K562 (cell line): ENCODE data around the gene ANO6. TPM values are rescaled to one million over a fixed set of nuclear protein-coding genes. Genes with fewer than 3 reads are reported as not detected.

ENCODE experiments used
- ATAC-seq: fragments of 200-7000 bp; cut with Tn5 transposase; 3 replicates; pipeline ENCODE4 v1.9.1; 2020; ENCODE audit warnings: moderate library complexity
- Bru-seq: library from RNA; stranded (reverse); fragments of 400-500 nt; gene quantifications from one replicate; lab custom pipeline; 2021; lab: Mats Ljungman, UMichigan
- BruChase-seq, 2 experiments: library from RNA; stranded (reverse); fragments of 400-500 nt; gene quantifications; one replicate each; lab custom pipeline; 2021; lab: Mats Ljungman, UMichigan
- BruUV-seq: library from RNA; stranded (reverse); fragments of 400-500 nt; replicated peaks from 2 replicates; lab custom pipeline; 2021; lab: Mats Ljungman, UMichigan
- CTCF ChIA-PET: fragments of 300-600 bp; formaldehyde crosslinking; extraction: SDS; loops from one replicate; lab custom pipeline; 2021; ENCODE audit warnings: low intra/inter-chr PET ratio; lab: Yijun Ruan, JAX
- POLR2A ChIA-PET: fragments of 300-600, 350-650 bp; sonication (Branson Sonifier 250); formaldehyde crosslinking; extraction: SDS; loops from one replicate; lab custom pipeline; 2021; ENCODE audit warnings: antibody characterized with exemption, inconsistent platforms; lab: Yijun Ruan, JAX
- DNase-seq, 4 experiments: peaks; one replicate each; pipeline versions ENCODE4 v3.0.0 to v3.0.0-alpha.2; 2011 to 2018; ENCODE audit warnings: low spot score in 3 of 4, mixed read lengths in 3 of 4; ENCODE audit errors: extremely low read depth in 1 of 4
- FAIRE-seq: peaks from 2 replicates; lab custom pipeline; 2011; peaks lifted over from hg19 to GRCh38; lab: Jason Lieb, UNC
- H2AFZ ChIP-seq: 2 replicates; pipeline ENCODE4 v1.6.0; 2011; ENCODE audit warnings: low read depth, low read length, control low read depth, inconsistent platforms
- H3K27ac ChIP-seq: fragments of 200-600 bp; 3 replicates; pipeline ENCODE4 v1.8.0; 2011; ENCODE audit warnings: low read depth, mild to moderate bottlenecking, control low read depth, inconsistent platforms, low read length, moderate library complexity, mixed read lengths; ENCODE audit errors: extremely low read depth
- H3K27me3 ChIP-seq, 2 experiments: fragments of 300-600 bp in 1 of 2; 2 replicates in 1 of 2; 3 replicates in 1 of 2; pipeline versions ENCODE4 v1.6.0 to v1.8.0; 2011; ENCODE audit warnings: inconsistent platforms in 2 of 2, low read length in 2 of 2, mild to moderate bottlenecking in 1 of 2, mixed read lengths in 1 of 2, moderate library complexity in 1 of 2; ENCODE audit not compliant: control insufficient read depth in 2 of 2, insufficient read depth in 2 of 2
- H3K36me3 ChIP-seq: fragments of 300-600 bp; 3 replicates; pipeline ENCODE4 v1.8.0; 2011; ENCODE audit warnings: mild to moderate bottlenecking, low read length, inconsistent platforms; ENCODE audit not compliant: control insufficient read depth, insufficient read depth
- H3K4me1 ChIP-seq, 2 experiments: fragments of 200-600 bp in 1 of 2; replicated peaks in 1 of 2; 2 replicates in 1 of 2; 3 replicates in 1 of 2; pipeline versions ENCODE4 v1.5.1 to v1.8.0; 2011; ENCODE audit warnings: inconsistent platforms in 2 of 2, low read length in 2 of 2, mild to moderate bottlenecking in 1 of 2, mixed read lengths in 1 of 2, moderate library complexity in 1 of 2; ENCODE audit not compliant: control insufficient read depth in 2 of 2, insufficient read depth in 2 of 2
- H3K4me2 ChIP-seq: 2 replicates; pipeline ENCODE4 v1.6.1; 2011; ENCODE audit warnings: low read length, control low read depth, inconsistent platforms, mixed read lengths; ENCODE audit not compliant: insufficient read depth
- H3K4me3 ChIP-seq: fragments of 200-600 bp; sonication (generic), shearing (Covaris generic); 2 replicates; pipeline ENCODE4 v1.5.1; 2016; ENCODE audit warnings: control low read depth, inconsistent platforms
- H3K79me2 ChIP-seq: fragments of 200-600 bp; 3 replicates; pipeline ENCODE4 v1.8.0; 2011; ENCODE audit warnings: low read length, inconsistent platforms; ENCODE audit not compliant: control insufficient read depth, insufficient read depth
- H3K9ac ChIP-seq, 2 experiments: 2 replicates each; pipeline versions ENCODE4 v1.6.0 to v1.6.1; 2011; ENCODE audit warnings: low read depth in 2 of 2, low read length in 2 of 2, control low read depth in 1 of 2, inconsistent platforms in 1 of 2, mild to moderate bottlenecking in 1 of 2, mixed read lengths in 1 of 2; ENCODE audit not compliant: insufficient read depth in 1 of 2
- H3K9me1 ChIP-seq: one replicate; pipeline ENCODE4 v1.6.0; 2011; ENCODE audit warnings: inconsistent platforms, mild to moderate bottlenecking, low read length, moderate library complexity; ENCODE audit not compliant: control insufficient read depth, insufficient read depth
- H3K9me3 ChIP-seq: replicated peaks from 2 replicates; pipeline ENCODE4 v1.5.1; 2011; ENCODE audit warnings: low read depth, low read length, inconsistent platforms; ENCODE audit not compliant: control insufficient read depth, insufficient read depth
- H4K20me1 ChIP-seq: replicated peaks from 2 replicates; pipeline ENCODE4 v1.6.1; 2011; ENCODE audit warnings: low read length, inconsistent platforms, mixed read lengths; ENCODE audit not compliant: control insufficient read depth, insufficient read depth
- CSDE1 ChIP-seq, 2 experiments: fragments of 450-650 bp; IDR thresholded peaks; 2 replicates each; pipeline ENCODE4 v1.6.1; 2016; ENCODE audit warnings: mild to moderate bottlenecking in 1 of 2
- EP300 ChIP-seq: IDR thresholded peaks from 2 replicates; pipeline ENCODE4 v1.6.1; 2012; ENCODE audit warnings: low read length, improper control_type of control experiment
- EP400 ChIP-seq: fragments of 450-650 bp; IDR thresholded peaks from 2 replicates; pipeline ENCODE4 v1.6.1; 2017; ENCODE audit warnings: antibody characterized with exemption, mild to moderate bottlenecking, moderate library complexity
- ETV1 ChIP-seq: fragments of 450-650 bp; conservative IDR thresholded peaks from 2 replicates; pipeline ENCODE4 v1.6.1; 2016; ENCODE audit warnings: missing genetic modification characterization, control low read depth, low read depth, missing compliant biosample characterization
- FOXJ3 ChIP-seq: sonication (generic); formaldehyde crosslinking; IDR thresholded peaks from 2 replicates; pipeline ENCODE4 v1.4.0; 2020; ENCODE audit warnings: mild to moderate bottlenecking, missing genetic modification reagents
- GABPB1 ChIP-seq: sonication (generic); formaldehyde crosslinking; IDR thresholded peaks from 2 replicates; pipeline ENCODE4 v1.8.0; 2022; ENCODE audit warnings: mild to moderate bottlenecking, missing genetic modification reagents
- HDAC8 ChIP-seq: fragments of 450-650 bp; IDR thresholded peaks from 2 replicates; pipeline ENCODE4 v1.6.1; 2016; ENCODE audit warnings: mild to moderate bottlenecking, missing genetic modification characterization, moderate library complexity, missing compliant biosample characterization
- ILF3 ChIP-seq: fragments of 450-650 bp; IDR thresholded peaks from 2 replicates; pipeline ENCODE4 v1.6.1; 2018; ENCODE audit warnings: antibody characterized with exemption, mild to moderate bottlenecking, moderate library complexity, borderline replicate concordance
- ILK ChIP-seq: fragments of 450-650 bp; IDR thresholded peaks from 2 replicates; pipeline ENCODE4 v1.6.1; 2016; ENCODE audit warnings: missing genetic modification characterization, low read depth, mild to moderate bottlenecking, missing compliant biosample characterization, moderate library complexity, borderline replicate concordance
- NRF1 ChIP-seq, 2 experiments: fragments of 450-650 bp; IDR thresholded peaks in 1 of 2; conservative IDR thresholded peaks in 1 of 2; 2 replicates each; pipeline ENCODE4 v1.6.1; 2014; ENCODE audit warnings: mild to moderate bottlenecking in 2 of 2
- POLR2H ChIP-seq: IDR thresholded peaks from 2 replicates; pipeline ENCODE4 v1.6.1; 2016; ENCODE audit warnings: missing genetic modification characterization, low read depth, mild to moderate bottlenecking, control low read depth, missing compliant biosample characterization, moderate library complexity
- SNIP1 ChIP-seq: fragments of 450-650 bp; IDR thresholded peaks from 2 replicates; pipeline ENCODE4 v1.7.1; 2017; ENCODE audit warnings: low read depth, mild to moderate bottlenecking
- SP2 ChIP-seq: IDR thresholded peaks from 2 replicates; pipeline ENCODE4 v1.6.1; 2011; ENCODE audit warnings: mild to moderate bottlenecking, low read depth, low read length, moderate library complexity; ENCODE audit not compliant: poor library complexity, severe bottlenecking; ENCODE audit errors: extremely low read depth
- ZFP36 ChIP-seq: fragments of 150-350 bp; IDR thresholded peaks from 2 replicates; pipeline ENCODE4 v1.6.1; 2018; ENCODE audit warnings: low read length, low read depth; ENCODE audit not compliant: partially characterized antibody
- ZNF12 ChIP-seq: sonication (generic); formaldehyde crosslinking; IDR thresholded peaks from 2 replicates; pipeline ENCODE4 v1.4.0; 2020; ENCODE audit warnings: mild to moderate bottlenecking, missing genetic modification reagents
- ZNF184 ChIP-seq: sonication (generic); formaldehyde crosslinking; IDR thresholded peaks from 2 replicates; pipeline ENCODE4 v1.5.0; 2020; ENCODE audit warnings: missing genetic modification reagents
- ZNF696 ChIP-seq: fragments of 250-450 bp; sonication (Bioruptor Pico); conservative IDR thresholded peaks from 2 replicates; pipeline ENCODE4 v1.4.0; 2020; ENCODE audit warnings: mild to moderate bottlenecking, moderate library complexity
- ZNF780A ChIP-seq: fragments of 250-450 bp; sonication (Bioruptor Pico); IDR thresholded peaks from 2 replicates; pipeline ENCODE4 v1.5.0; 2021; ENCODE audit warnings: mild to moderate bottlenecking
- WGBS: fragments of 100-300 bp; shearing (Covaris generic); methylation state at CpG from one replicate; pipeline ENCODE4 v1.1.6; 2016; ENCODE audit warnings: low coverage, mixed read lengths; ENCODE audit not compliant: insufficient coverage; ENCODE audit errors: missing lambda C conversion rate; 5-methylcytosine and 5-hydroxymethylcytosine counted together
- in situ Hi-C: fragments of 300-500 bp; cut with MboI; formaldehyde crosslinking; loops from 4 replicates; pipeline ENCODE4 v1.15.0; 2018; ENCODE audit warnings: inconsistent platforms, mixed read lengths
- intact Hi-C: fragments of 100-400 bp; cut with micrococcal nuclease; formaldehyde crosslinking; loops from 2 replicates; pipeline ENCODE4 v1.14.2; 2022
- long read RNA-seq, 3 experiments: library from polyadenylated mRNA in 2 of 3; library from RNA in 1 of 3; unstranded in 2 of 3; stranded (forward) in 1 of 3; transcript quantifications; one replicate each; pipeline ENCODE4 v2.0.0, GENCODE V29; 2019 to 2022
- polyA minus RNA-seq, 3 experiments: library from RNA; depleted of rRNA, polyadenylated mRNA; stranded (reverse); fragments of >200 nt; gene quantifications; 2 replicates each; pipeline ENCODE4 v1.2.3, GENCODE V29; 2011
- polyA plus RNA-seq, 8 experiments: library from polyadenylated mRNA; depleted of rRNA in 4 of 8; stranded (reverse) in 5 of 8; unstranded in 3 of 8; fragments of >200 nt; fragmentation: Nextera tagmentation in 2 of 8; fragmentation: Illumina TruSeq in 1 of 8; extraction: Ambion mirVana in 2 of 8; extraction: Trizol in 1 of 8; gene quantifications; 2 replicates each; pipeline versions ENCODE4 v1.2.1 to v1.2.3, GENCODE V29; 2011 to 2014; ENCODE audit warnings: inconsistent platforms in 1 of 8, missing spikeins in 1 of 8
- total RNA-seq, 7 experiments: library from RNA; depleted of rRNA in 6 of 7; stranded (reverse); fragments of >200 nt in 6 of 7; fragmentation: Illumina TruSeq in 2 of 7; extraction: Trizol in 2 of 7; gene quantifications; 2 replicates each; pipeline versions ENCODE4 v1.2.1 to v1.2.3, GENCODE V29; 2011 to 2021; ENCODE audit warnings: low replicate concordance in 1 of 7

ANO6 gene
- total RNA-seq (2011; cell fraction: chromatin; rRNA removed; ENCODE audit: low replicate concordance): 21.5 and 44.0 TPM in 2 replicates
- 16.0 and 17.0 TPM in 2 replicates for total RNA-seq (2011; cell fraction: nucleolus; rRNA removed)
- total RNA-seq (2011; cell fraction: nucleoplasm; rRNA removed): 30.9 and 54.3 TPM in 2 replicates
- 13.1 and 17.0 TPM in 2 replicates for total RNA-seq (2014; rRNA removed)
- 23.8 and 25.6 TPM in 2 replicates for total RNA-seq (2014; rRNA removed; fragmentation: Illumina TruSeq; extraction: Trizol)
- 23.1 and 24.7 TPM in 2 replicates for total RNA-seq (2015; rRNA removed; fragmentation: Illumina TruSeq; extraction: Trizol)
- total RNA-seq (2021): 19.0 and 20.3 TPM in 2 replicates
- 19.3 and 23.4 TPM in 2 replicates for polyA plus RNA-seq (2011; rRNA removed)
- 8.7 and 16.6 TPM in 2 replicates for polyA plus RNA-seq (2011; cell fraction: cytosol; rRNA removed)
- 13.9 and 18.2 TPM in 2 replicates for polyA plus RNA-seq (2011; cell fraction: nucleus; rRNA removed)
- 14.9 and 22.1 TPM in 2 replicates for polyA plus RNA-seq (2012)
- polyA plus RNA-seq (2014; fragmentation: Illumina TruSeq; extraction: Trizol): 17.2 and 21.1 TPM in 2 replicates
- polyA plus RNA-seq (2014; fragmentation: Nextera tagmentation; extraction: Ambion mirVana): 1 to 10 TPM; 3.5 to 5.6 TPM
- polyA plus RNA-seq (2014; rRNA removed): 10.4 and 14.0 TPM in 2 replicates
- polyA minus RNA-seq (2011; rRNA and poly(A)+ RNA removed): 43.1 and 45.6 TPM in 2 replicates
- polyA minus RNA-seq (2011; cell fraction: cytosol; rRNA and poly(A)+ RNA removed): 13.6 and 18.3 TPM in 2 replicates
- 19.4 and 34.4 TPM in 2 replicates for polyA minus RNA-seq (2011; cell fraction: nucleus; rRNA and poly(A)+ RNA removed)
- percentile 72 among the genes with signal in this experiment for Bru-seq, nascent RNA
- percentile 77 among the genes with signal in this experiment for BruChase-seq, experiment 1, labeled RNA remaining after a 2-hour chase
- BruChase-seq, experiment 2, labeled RNA remaining after a 6-hour chase: percentile 75 among the genes with signal in this experiment
- long read RNA-seq, experiment 1, full-length matches to known transcripts: 7 of 41 reads
- long read RNA-seq, experiment 1, partial matches to known transcripts: 28 of 41 reads
- long read RNA-seq, experiment 1, other reads (novel, unspliced or antisense): 6 of 41 reads
- long read RNA-seq, experiment 2, partial matches to known transcripts: 3 of 3 reads
- long read RNA-seq, experiment 2, other reads (novel, unspliced or antisense): 0 of 3 reads
- long read RNA-seq, experiment 3, partial matches to known transcripts: 3 of 5 reads
- long read RNA-seq, experiment 3, other reads (novel, unspliced or antisense): 2 of 5 reads

- H3K4me1 ChIP-seq: peaks cover 9 to 12% of the 10 kb centered on the region in 2 experiments; a peak in 4 of 5 replicates
- peak within 1 kb of the TSS; percentile 97 for H3K27ac ChIP-seq
- H3K4me2 ChIP-seq: peak within 1 kb of the TSS; percentile 99
- H3K36me3 ChIP-seq: no peaks in the 10 kb centered on the region
- no peaks in the 10 kb centered on the region; the same call in 1 of the 2 replicates for H4K20me1 ChIP-seq
- DNase-seq (peak; percentile 81 to 91 (median 85)), FAIRE-seq (peak; percentile 93), ATAC-seq (peak; percentile 87)
- BruUV-seq: no TSS peak
- peak within 1 kb of the TSS; percentile 95 to 99 for H3K9ac ChIP-seq
- H3K9me3 ChIP-seq: no peaks in the 10 kb centered on the region
- CTCF ChIA-PET: interaction anchor here (0.6 to 0.7 kb wide), 2 partner anchors 43 to 121 kb away, joined by 3 read pairs; no protein-coding TSS in a partner anchor
- in situ Hi-C loops: no loop called here
- no peaks in the 10 kb centered on the region for H3K27me3 ChIP-seq
- H2AFZ ChIP-seq: peak within 1 kb of the TSS; percentile 97
- H3K4me3 ChIP-seq: peak within 1 kb of the TSS; percentile 85
- H3K9me1 ChIP-seq: no peaks in the 10 kb centered on the region
- peaks cover 47% of the 10 kb centered on the region for H3K79me2 ChIP-seq
- under 1% methylated on average over 57 of the region's 62 CpGs for WGBS
- POLR2A ChIA-PET: interaction anchor here (0.6 to 2.7 kb wide), 7 partner anchors 8 to 1390 kb away, joined by 3 to 14 read pairs (median 3); no protein-coding TSS in a partner anchor
- intact Hi-C loops: loop anchor here (1.0 to 10.0 kb wide), 5 partner anchors 42 to 1039 kb away; partner anchors contain the start of gene ARID2
- TF ChIP-seq ETV1: peak; percentile 36; the same call in 1 of the 2 replicates
- TF ChIP-seq EP400: peak; percentile 87
- peak; percentile 89 to 91 for TF ChIP-seq NRF1 (conservative IDR thresholded peaks at IDR 0.05 in 1 of 2, IDR thresholded peaks at IDR 0.05 in 1 of 2)
- TF ChIP-seq ZFP36: peak; percentile 5
- no peak for TF ChIP-seq ZNF12
- no peak for TF ChIP-seq SNIP1
- no peak for TF ChIP-seq ILF3
- TF ChIP-seq ZNF696: no peak
- no peak; the same call in 1 of the 2 replicates for TF ChIP-seq POLR2H
- peak; percentile 46; the same call in 1 of the 2 replicates for TF ChIP-seq EP300
- no peak for TF ChIP-seq ILK (tag)
- TF ChIP-seq SP2: no peak
- TF ChIP-seq CSDE1 (IDR thresholded peaks at IDR 0.05): no peak
- peak; percentile 69 for TF ChIP-seq GABPB1 (CRISPR knock-in tag)
- no peak for TF ChIP-seq HDAC8 (tag)
- TF ChIP-seq ZNF780A (CRISPR knock-in tag): no peak
- no peak for TF ChIP-seq ZNF184 (CRISPR knock-in tag)
- no peak for TF ChIP-seq FOXJ3 (CRISPR knock-in tag)
Observed at GRCh38 chr12:45215419-45216229, at the start of gene ANO6. Gene ANO6, plus strand, starts transcription at chr12:45216095. Its CDS starts 227 bp downstream, at chr12:45216322.
